ENCODE results near the gene JADE2.

Gene JADE2

DNA sequence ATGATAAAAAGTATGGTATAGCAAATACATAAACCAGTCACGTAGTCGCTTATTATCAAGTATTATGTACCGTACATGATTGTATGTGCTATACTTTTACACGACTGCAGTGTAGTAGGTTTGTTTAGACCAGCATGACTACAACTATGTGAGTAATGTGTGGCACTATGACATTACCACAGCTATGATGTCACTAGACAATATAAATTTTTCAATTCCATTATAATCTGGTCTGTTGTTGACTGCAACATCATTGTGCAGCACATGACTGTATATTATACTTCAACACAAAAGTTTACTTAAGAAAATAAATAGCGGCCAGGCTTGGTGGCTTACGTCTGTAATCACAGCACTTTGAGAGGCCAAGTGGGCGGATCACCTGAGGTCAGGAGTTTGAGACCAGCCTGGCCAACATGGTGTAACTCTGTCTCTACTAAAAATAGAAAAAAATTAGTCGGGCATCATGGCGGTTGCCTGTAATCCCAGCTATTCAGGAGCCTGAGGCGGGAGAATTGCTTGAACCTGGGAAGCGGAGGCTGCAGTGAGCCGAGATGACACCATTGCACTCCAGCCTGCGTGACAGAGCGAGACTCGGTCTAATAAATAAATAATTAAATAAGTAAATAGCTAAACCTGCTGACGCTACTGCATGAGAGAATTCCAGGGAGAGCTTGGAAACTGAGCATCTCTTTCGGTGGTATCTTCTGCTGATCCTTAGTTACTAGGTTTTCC, 24.6 kb upstream of the JADE2 start:
- no peak overlapping the region for H4K8ac ChIP-seq (ENCODE audit: low read depth, low read length)
- no peaks in the 10 kb centered on the region for H3K79me1 ChIP-seq (ENCODE audit: low read length)
- no CpG with 5 or more reads among the region's 17 CpGs for WGBS (ENCODE audit: extremely low coverage, insufficient coverage, low lambda C conversion rate)
- no peak for DNase-seq
- no peak overlapping the region for H3K56ac ChIP-seq (ENCODE audit: low read length)
- H4K5ac ChIP-seq (ENCODE audit: low read length) = no peak overlapping the region
- H3K36me3 ChIP-seq (ENCODE audit: control insufficient read depth, insufficient read depth, low read length) = no peaks in the 10 kb centered on the region
- no peak overlapping the region for H3K23ac ChIP-seq (ENCODE audit: low read length)
- H3K9ac ChIP-seq (ENCODE audit: low read length) = no peak overlapping the region
- H3K4ac ChIP-seq (ENCODE audit: low read depth, low read length) = no peak overlapping the region
- no peaks in the 10 kb centered on the region for H3K27me3 ChIP-seq (ENCODE audit: insufficient read depth, low read length, poor library complexity)
- no peak overlapping the region for H3K4me3 ChIP-seq (ENCODE audit: low read length)
- H2BK15ac ChIP-seq (replicated peaks; ENCODE audit: low read depth) = no peak overlapping the region
- no peaks in the 10 kb centered on the region for H3K79me2 ChIP-seq (ENCODE audit: control insufficient read depth, insufficient read depth, low read length)
- no peak overlapping the region for H2BK5ac ChIP-seq (ENCODE audit: low read length)
- H3K18ac ChIP-seq (ENCODE audit: low read length) = no peak overlapping the region
- no peak overlapping the region for H3K4me2 ChIP-seq (ENCODE audit: low read length)
- H3K27ac ChIP-seq (ENCODE audit: low read depth, low read length) = no peak overlapping the region
- no peak overlapping the region for H2BK120ac ChIP-seq (ENCODE audit: low read depth, low read length)
- peaks cover 3% of the 10 kb centered on the region for H3K4me1 ChIP-seq (ENCODE audit: control insufficient read depth, low read depth, low read length)
- H2AK5ac ChIP-seq (ENCODE audit: low read length) = no peak overlapping the region

DNA sequence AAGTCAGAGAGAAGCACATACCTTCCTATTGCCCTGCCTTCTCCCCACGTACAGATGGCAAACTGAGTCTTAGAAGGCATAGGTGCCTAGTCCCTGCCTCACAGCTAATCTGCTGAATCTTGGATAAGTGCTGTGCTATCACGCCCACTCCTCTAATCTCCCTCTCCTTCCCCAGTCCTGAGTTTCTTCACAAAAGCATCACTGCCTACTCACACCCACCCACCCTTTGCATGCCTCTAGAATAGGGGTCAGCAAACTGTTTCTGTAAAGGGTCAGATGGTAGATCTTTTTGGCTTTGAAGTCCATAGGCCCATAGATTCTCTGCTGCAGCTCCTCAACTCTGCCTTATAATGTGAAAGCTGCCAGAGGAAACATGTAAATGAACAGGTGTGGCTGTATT, 23.2 kb upstream of the JADE2 start:
- no peak overlapping the region for H3K23ac ChIP-seq (ENCODE audit: low read length)
- no peak overlapping the region for H2AK5ac ChIP-seq (ENCODE audit: low read length)
- no peak overlapping the region for H2BK120ac ChIP-seq (ENCODE audit: low read depth, low read length)
- no peak overlapping the region for H3K4me2 ChIP-seq (ENCODE audit: low read length)
- no peak overlapping the region for H3K27ac ChIP-seq (ENCODE audit: low read depth, low read length)
- no peak overlapping the region for H3K4me3 ChIP-seq (ENCODE audit: low read length)
- no peak overlapping the region for H3K4ac ChIP-seq (ENCODE audit: low read depth, low read length)
- no peaks in the 10 kb centered on the region for H3K27me3 ChIP-seq (ENCODE audit: insufficient read depth, low read length, poor library complexity)
- H3K9ac ChIP-seq (ENCODE audit: low read length) = no peak overlapping the region
- H3K4me1 ChIP-seq (ENCODE audit: control insufficient read depth, low read depth, low read length) = peaks cover 12% of the 10 kb centered on the region
- H3K79me1 ChIP-seq (ENCODE audit: low read length) = no peaks in the 10 kb centered on the region
- H3K79me2 ChIP-seq (ENCODE audit: control insufficient read depth, insufficient read depth, low read length) = no peaks in the 10 kb centered on the region
- WGBS (ENCODE audit: extremely low coverage, insufficient coverage, low lambda C conversion rate) = no CpG with 5 or more reads among the region's 2 CpGs
- H4K8ac ChIP-seq (ENCODE audit: low read depth, low read length) = no peak overlapping the region
- no peak for DNase-seq
- no peak overlapping the region for H2BK5ac ChIP-seq (ENCODE audit: low read length)
- no peak overlapping the region for H2BK15ac ChIP-seq (replicated peaks; ENCODE audit: low read depth)
- H3K36me3 ChIP-seq (ENCODE audit: control insufficient read depth, insufficient read depth, low read length) = no peaks in the 10 kb centered on the region
- no peak overlapping the region for H4K5ac ChIP-seq (ENCODE audit: low read length)
- no peak overlapping the region for H3K56ac ChIP-seq (ENCODE audit: low read length)
- H3K18ac ChIP-seq (ENCODE audit: low read length) = no peak overlapping the region

DNA sequence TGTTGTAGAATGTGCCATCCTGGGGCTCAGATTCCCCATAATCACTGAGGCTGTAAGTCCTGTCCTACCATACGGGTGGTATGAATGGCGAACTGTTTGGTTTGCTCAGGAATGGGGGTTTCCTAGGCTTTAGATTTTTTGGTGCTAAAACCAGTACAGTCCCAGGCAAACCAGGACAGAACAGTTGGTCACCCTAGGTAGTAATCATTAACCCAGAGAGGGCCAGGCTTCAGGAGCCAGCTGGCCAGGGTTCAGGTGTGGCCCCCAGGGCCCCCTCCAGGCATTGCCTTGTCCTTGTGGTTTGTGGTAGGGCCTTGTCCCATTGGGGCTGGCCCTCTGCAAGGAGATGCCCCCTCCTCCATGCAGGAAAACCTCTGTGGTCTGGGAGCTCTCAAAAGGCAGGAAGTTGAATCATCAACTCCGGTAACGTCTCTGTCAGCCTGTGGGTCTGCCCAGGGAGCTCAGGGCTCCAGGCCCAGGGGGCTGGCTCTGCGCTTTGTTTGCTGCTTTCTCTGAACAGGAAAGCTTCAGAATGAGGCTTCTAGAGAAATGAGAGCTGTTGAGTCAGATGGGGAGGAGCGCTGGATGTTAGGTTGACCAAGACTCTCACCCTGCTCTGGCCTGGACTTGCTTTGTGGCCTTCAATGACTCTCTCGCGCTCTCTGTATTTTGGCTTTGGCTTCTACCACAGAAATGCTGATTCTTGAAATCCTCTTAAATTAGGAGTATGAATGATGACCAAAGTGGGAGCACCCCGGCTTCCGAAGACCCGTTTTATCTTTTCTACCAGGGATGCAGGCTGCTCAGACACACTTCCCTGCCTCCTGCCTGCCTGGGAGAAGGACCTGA, 22.2 kb upstream of the JADE2 start:
- H3K4me1 ChIP-seq (ENCODE audit: control insufficient read depth, low read depth, low read length) = peaks cover 12% of the 10 kb centered on the region
- peak overlapping the region; percentile 82 for H3K56ac ChIP-seq (ENCODE audit: low read length)
- peak; percentile 92 for DNase-seq
- no peaks in the 10 kb centered on the region for H3K79me2 ChIP-seq (ENCODE audit: control insufficient read depth, insufficient read depth, low read length)
- no peak overlapping the region for H2AK5ac ChIP-seq (ENCODE audit: low read length)
- peak overlapping the region; percentile 38 for H3K4ac ChIP-seq (ENCODE audit: low read depth, low read length)
- H3K4me3 ChIP-seq (ENCODE audit: low read length) = no peak overlapping the region
- H3K27ac ChIP-seq (ENCODE audit: low read depth, low read length) = peak overlapping the region; percentile 32
- H3K36me3 ChIP-seq (ENCODE audit: control insufficient read depth, insufficient read depth, low read length) = no peaks in the 10 kb centered on the region
- H4K8ac ChIP-seq (ENCODE audit: low read depth, low read length) = no peak overlapping the region
- H4K5ac ChIP-seq (ENCODE audit: low read length) = no peak overlapping the region
- H3K23ac ChIP-seq (ENCODE audit: low read length) = no peak overlapping the region
- no peak overlapping the region for H2BK5ac ChIP-seq (ENCODE audit: low read length)
- H3K4me2 ChIP-seq (ENCODE audit: low read length) = no peak overlapping the region
- no peak overlapping the region for H3K9ac ChIP-seq (ENCODE audit: low read length)
- peak overlapping the region; percentile 25 for H3K18ac ChIP-seq (ENCODE audit: low read length)
- no peak overlapping the region for H2BK15ac ChIP-seq (replicated peaks; ENCODE audit: low read depth)
- H2BK120ac ChIP-seq (ENCODE audit: low read depth, low read length) = peak overlapping the region; percentile 51
- no CpG with 5 or more reads among the region's 11 CpGs for WGBS (ENCODE audit: extremely low coverage, insufficient coverage, low lambda C conversion rate)
- no peaks in the 10 kb centered on the region for H3K27me3 ChIP-seq (ENCODE audit: insufficient read depth, low read length, poor library complexity)
- H3K79me1 ChIP-seq (ENCODE audit: low read length) = no peaks in the 10 kb centered on the region

DNA sequence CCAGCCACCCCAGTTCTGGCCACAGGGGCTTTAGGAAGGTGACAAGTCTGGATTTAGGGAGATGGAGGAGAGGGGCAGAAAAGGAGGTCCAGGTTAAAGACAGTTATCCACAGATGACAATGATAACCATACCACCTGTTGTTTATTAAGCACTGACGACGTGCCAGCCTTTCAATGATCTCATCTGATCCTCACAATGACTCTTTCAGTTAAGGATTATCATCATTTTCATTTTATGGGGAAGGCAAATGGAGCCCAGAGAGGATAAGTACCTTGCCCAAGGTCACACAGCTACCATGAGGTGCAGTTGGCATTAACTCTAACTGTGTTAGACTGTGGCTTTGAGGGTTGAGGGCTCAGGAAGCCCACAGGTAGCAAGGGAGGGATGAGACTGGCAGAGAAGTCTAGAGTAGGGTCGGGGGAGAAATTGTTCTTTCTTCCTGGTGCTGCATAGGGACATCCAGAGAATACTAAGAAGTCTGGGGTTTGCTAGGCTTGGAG, 21.5 kb upstream of the JADE2 start:
- H3K9ac ChIP-seq (ENCODE audit: low read length) = no peak overlapping the region
- no peak overlapping the region for H2AK5ac ChIP-seq (ENCODE audit: low read length)
- no peak overlapping the region for H2BK5ac ChIP-seq (ENCODE audit: low read length)
- no peak overlapping the region for H3K4me3 ChIP-seq (ENCODE audit: low read length)
- H3K27me3 ChIP-seq (ENCODE audit: insufficient read depth, low read length, poor library complexity) = no peaks in the 10 kb centered on the region
- H3K79me2 ChIP-seq (ENCODE audit: control insufficient read depth, insufficient read depth, low read length) = no peaks in the 10 kb centered on the region
- no peaks in the 10 kb centered on the region for H3K36me3 ChIP-seq (ENCODE audit: control insufficient read depth, insufficient read depth, low read length)
- H2BK120ac ChIP-seq (ENCODE audit: low read depth, low read length) = peak overlapping the region; percentile 51
- H3K4me2 ChIP-seq (ENCODE audit: low read length) = no peak overlapping the region
- H3K4ac ChIP-seq (ENCODE audit: low read depth, low read length) = peak overlapping the region; percentile 5
- H4K5ac ChIP-seq (ENCODE audit: low read length) = no peak overlapping the region
- H3K79me1 ChIP-seq (ENCODE audit: low read length) = no peaks in the 10 kb centered on the region
- no peak overlapping the region for H3K23ac ChIP-seq (ENCODE audit: low read length)
- H3K56ac ChIP-seq (ENCODE audit: low read length) = peak overlapping the region; percentile 53
- H2BK15ac ChIP-seq (replicated peaks; ENCODE audit: low read depth) = no peak overlapping the region
- H3K4me1 ChIP-seq (ENCODE audit: control insufficient read depth, low read depth, low read length) = peaks cover 12% of the 10 kb centered on the region
- no CpG with 5 or more reads among the region's 3 CpGs for WGBS (ENCODE audit: extremely low coverage, insufficient coverage, low lambda C conversion rate)
- no peak overlapping the region for H4K8ac ChIP-seq (ENCODE audit: low read depth, low read length)
- DNase-seq = no peak
- peak overlapping the region; percentile 32 for H3K27ac ChIP-seq (ENCODE audit: low read depth, low read length)
- peak overlapping the region; percentile 25 for H3K18ac ChIP-seq (ENCODE audit: low read length)

GRCh38 chr5:134504629-134505300, 20.7 kb upstream of the JADE2 start:
- H2BK15ac ChIP-seq (replicated peaks; ENCODE audit: low read depth) = no peak overlapping the region
- no peaks in the 10 kb centered on the region for H3K79me2 ChIP-seq (ENCODE audit: control insufficient read depth, insufficient read depth, low read length)
- no peak for DNase-seq
- H3K27me3 ChIP-seq (ENCODE audit: insufficient read depth, low read length, poor library complexity) = no peaks in the 10 kb centered on the region
- peaks cover 12% of the 10 kb centered on the region for H3K4me1 ChIP-seq (ENCODE audit: control insufficient read depth, low read depth, low read length)
- H2AK5ac ChIP-seq (ENCODE audit: low read length) = no peak overlapping the region
- H3K9ac ChIP-seq (ENCODE audit: low read length) = no peak overlapping the region
- no peak overlapping the region for H2BK120ac ChIP-seq (ENCODE audit: low read depth, low read length)
- no peak overlapping the region for H3K4me3 ChIP-seq (ENCODE audit: low read length)
- H2BK5ac ChIP-seq (ENCODE audit: low read length) = no peak overlapping the region
- H3K79me1 ChIP-seq (ENCODE audit: low read length) = no peaks in the 10 kb centered on the region
- no peak overlapping the region for H3K4me2 ChIP-seq (ENCODE audit: low read length)
- no peak overlapping the region for H3K23ac ChIP-seq (ENCODE audit: low read length)
- no peak overlapping the region for H3K18ac ChIP-seq (ENCODE audit: low read length)
- H3K4ac ChIP-seq (ENCODE audit: low read depth, low read length) = no peak overlapping the region
- no peak overlapping the region for H4K5ac ChIP-seq (ENCODE audit: low read length)
- no peaks in the 10 kb centered on the region for H3K36me3 ChIP-seq (ENCODE audit: control insufficient read depth, insufficient read depth, low read length)
- H3K27ac ChIP-seq (ENCODE audit: low read depth, low read length) = no peak overlapping the region
- no peak overlapping the region for H4K8ac ChIP-seq (ENCODE audit: low read depth, low read length)
- H3K56ac ChIP-seq (ENCODE audit: low read length) = peak overlapping the region; percentile 53
- WGBS (ENCODE audit: extremely low coverage, insufficient coverage, low lambda C conversion rate) = no CpG with 5 or more reads among the region's 12 CpGs
